Endothelial cell (in vitro differentiated cells): ENCODE data around the gene ZFTA. TPM values are rescaled to one million over a fixed set of nuclear protein-coding genes. Genes with fewer than 3 reads are reported as not detected.

ENCODE experiments used
- DNase-seq: peaks from one replicate; pipeline ENCODE4 v3.0.0; 2021; ENCODE audit warnings: low spot score
- H3K27ac Mint-ChIP-seq: one replicate; pipeline ENCODE4 v1.8.0; 2021; ENCODE audit warnings: mixed read lengths, inconsistent platforms; ENCODE audit not compliant: unreplicated experiment
- H3K27me3 Mint-ChIP-seq: one replicate; pipeline ENCODE4 v1.8.0; 2021; ENCODE audit warnings: mild to moderate bottlenecking, moderate library complexity, mixed read lengths, inconsistent platforms; ENCODE audit not compliant: unreplicated experiment
- H3K36me3 Mint-ChIP-seq: one replicate; pipeline ENCODE4 v1.8.0; 2021; ENCODE audit warnings: mild to moderate bottlenecking, low read depth, mixed read lengths, inconsistent platforms; ENCODE audit not compliant: unreplicated experiment
- H3K4me1 Mint-ChIP-seq: one replicate; pipeline ENCODE4 v1.8.0; 2021; ENCODE audit warnings: mild to moderate bottlenecking, mixed read lengths, inconsistent platforms; ENCODE audit not compliant: unreplicated experiment
- H3K4me3 Mint-ChIP-seq: one replicate; pipeline ENCODE4 v1.8.0; 2021; ENCODE audit warnings: mild to moderate bottlenecking, mixed read lengths, inconsistent platforms; ENCODE audit not compliant: unreplicated experiment
- H3K9me3 Mint-ChIP-seq: one replicate; pipeline ENCODE4 v1.8.0; 2021; ENCODE audit warnings: mixed read lengths, inconsistent platforms; ENCODE audit not compliant: unreplicated experiment
- CTCF ChIP-seq: fragments of 200-600 bp; sonication (generic); IDR thresholded peaks from one replicate; pipeline ENCODE4 v1.5.0; 2021; ENCODE audit warnings: antibody characterized with exemption; ENCODE audit not compliant: unreplicated experiment
- long read RNA-seq: library from polyadenylated mRNA; unstranded; transcript quantifications from one replicate; pipeline ENCODE4 v2.0.0, GENCODE V29; 2020; ENCODE audit not compliant: unreplicated experiment
- total RNA-seq: library from RNA; stranded (reverse); fragmentation: NEBNext Ultra II Directional; extraction: Animal tissue kit (Norgen Biotek cat#: 25700); gene quantifications from one replicate; pipeline ENCODE4 v1.2.1, GENCODE V29; 2021; ENCODE audit not compliant: unreplicated experiment

ZFTA gene
- total RNA-seq, result 41.1 TPM
- long read RNA-seq, partial matches to known transcripts, result 0 of 3 reads
- long read RNA-seq, other reads (novel, unspliced or antisense), result 3 of 3 reads

GRCh38 chr11:63768237-63769041, at the start of gene ZFTA:
Gene ZFTA (minus strand): TSS chr11:63768775. CDS start chr11:63768622, 153 bp downstream.
- Mint-ChIP-seq H3K27me3 (peaks cover 6% of the 10 kb centered on the region), H3K4me1 (peaks cover 24% of the 10 kb centered on the region), H3K4me3 (peak within 1 kb of the TSS; percentile 97), H3K27ac (peak within 1 kb of the TSS; percentile 85), H3K36me3 (peaks cover 11% of the 10 kb centered on the region), H3K9me3 (no peaks in the 10 kb centered on the region)
- DNase-seq, result peak; percentile 83
- TF ChIP-seq CTCF, result peak; percentile 90

- TF ChIP-seq CTCF, result no peak
- Mint-ChIP-seq H3K4me3 (no peak overlapping the region), H3K27ac (no peak overlapping the region), H3K9me3 (no peaks in the 10 kb centered on the region), H3K4me1 (peaks cover 23% of the 10 kb centered on the region), H3K36me3 (peaks cover 36% of the 10 kb centered on the region), H3K27me3 (peaks cover 6% of the 10 kb centered on the region)
- DNase-seq, result no peak
These were observed 49.4 kb upstream of the ZFTA start for GRCh38 chr11:63817758-63818498.

- H3K4me1 Mint-ChIP-seq, result peaks cover 23% of the 10 kb centered on the region
- TF ChIP-seq CTCF, result no peak
- peak overlapping the region; percentile 24 for H3K27ac Mint-ChIP-seq
- no peaks in the 10 kb centered on the region for H3K9me3 Mint-ChIP-seq
- DNase-seq, result no peak
- H3K27me3 Mint-ChIP-seq, result peaks cover 6% of the 10 kb centered on the region
- peaks cover 25% of the 10 kb centered on the region for H3K36me3 Mint-ChIP-seq
- H3K4me3 Mint-ChIP-seq, result peak overlapping the region; percentile 74
These were observed 48.2 kb upstream of the ZFTA start for GRCh38 chr11:63816732-63817131.

GRCh38 chr11:63816166-63816565, 47.6 kb upstream of the ZFTA start:
- Mint-ChIP-seq H3K4me3 (peak overlapping the region; percentile 10), H3K27ac (no peak overlapping the region), H3K4me1 (peaks cover 23% of the 10 kb centered on the region), H3K27me3 (peaks cover 8% of the 10 kb centered on the region), H3K9me3 (no peaks in the 10 kb centered on the region), H3K36me3 (peaks cover 22% of the 10 kb centered on the region)
- no peak for TF ChIP-seq CTCF
- DNase-seq, result no peak
